ENCODE data around the gene CNTN5. TPM values are rescaled to one million over a fixed set of nuclear protein-coding genes. Genes with fewer than 3 reads are reported as not detected.
A peak's percentile ranks its signal among the peaks of the same experiment; 100 is the strongest.

Gene CNTN5
- total RNA-seq, 1 donor from 2014 or later = 17.7 TPM

DNA sequence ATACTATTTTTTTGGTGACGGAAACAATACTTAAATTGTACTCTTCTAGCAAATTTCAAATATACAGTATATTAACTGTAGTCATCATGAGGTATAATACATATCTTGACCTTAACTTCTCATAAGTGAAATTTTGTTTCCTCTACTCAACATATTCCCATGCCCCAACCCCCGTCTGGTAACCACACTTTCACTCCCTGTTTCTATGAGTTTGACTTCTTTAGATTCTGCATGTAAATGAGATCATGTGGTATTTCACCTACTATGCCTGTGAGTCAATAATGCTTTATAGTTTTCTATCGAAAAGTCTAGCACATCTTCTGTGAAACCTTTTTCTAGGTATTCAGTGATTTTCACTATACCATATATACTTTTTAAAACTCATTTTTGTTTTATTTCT lies 663.2 kb downstream of the CNTN5 start:
- DNase-seq (ENCODE audit: low spot score in 2 of 2, unreplicated experiment in 2 of 2) = no peak
- no peak overlapping the region for H3K27ac Mint-ChIP-seq
- H3K4me3 Mint-ChIP-seq = no peak overlapping the region
- H3K4me1 Mint-ChIP-seq = no peaks in the 10 kb centered on the region
- H3K36me3 Mint-ChIP-seq = no peaks in the 10 kb centered on the region
- no peaks in the 10 kb centered on the region for H3K27me3 Mint-ChIP-seq (ENCODE audit: low read depth)
- H3K9me3 Mint-ChIP-seq = peaks cover 8% of the 10 kb centered on the region
- TF ChIP-seq, protein P1, sequence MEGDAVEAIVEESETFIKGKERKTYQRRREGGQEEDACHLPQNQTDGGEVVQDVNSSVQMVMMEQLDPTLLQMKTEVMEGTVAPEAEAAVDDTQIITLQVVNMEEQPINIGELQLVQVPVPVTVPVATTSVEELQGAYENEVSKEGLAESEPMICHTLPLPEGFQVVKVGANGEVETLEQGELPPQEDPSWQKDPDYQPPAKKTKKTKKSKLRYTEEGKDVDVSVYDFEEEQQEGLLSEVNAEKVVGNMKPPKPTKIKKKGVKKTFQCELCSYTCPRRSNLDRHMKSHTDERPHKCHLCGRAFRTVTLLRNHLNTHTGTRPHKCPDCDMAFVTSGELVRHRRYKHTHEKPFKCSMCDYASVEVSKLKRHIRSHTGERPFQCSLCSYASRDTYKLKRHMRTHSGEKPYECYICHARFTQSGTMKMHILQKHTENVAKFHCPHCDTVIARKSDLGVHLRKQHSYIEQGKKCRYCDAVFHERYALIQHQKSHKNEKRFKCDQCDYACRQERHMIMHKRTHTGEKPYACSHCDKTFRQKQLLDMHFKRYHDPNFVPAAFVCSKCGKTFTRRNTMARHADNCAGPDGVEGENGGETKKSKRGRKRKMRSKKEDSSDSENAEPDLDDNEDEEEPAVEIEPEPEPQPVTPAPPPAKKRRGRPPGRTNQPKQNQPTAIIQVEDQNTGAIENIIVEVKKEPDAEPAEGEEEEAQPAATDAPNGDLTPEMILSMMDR (IDR thresholded peaks at IDR 0.05; ENCODE audit: unreplicated experiment) = no peak

DNA sequence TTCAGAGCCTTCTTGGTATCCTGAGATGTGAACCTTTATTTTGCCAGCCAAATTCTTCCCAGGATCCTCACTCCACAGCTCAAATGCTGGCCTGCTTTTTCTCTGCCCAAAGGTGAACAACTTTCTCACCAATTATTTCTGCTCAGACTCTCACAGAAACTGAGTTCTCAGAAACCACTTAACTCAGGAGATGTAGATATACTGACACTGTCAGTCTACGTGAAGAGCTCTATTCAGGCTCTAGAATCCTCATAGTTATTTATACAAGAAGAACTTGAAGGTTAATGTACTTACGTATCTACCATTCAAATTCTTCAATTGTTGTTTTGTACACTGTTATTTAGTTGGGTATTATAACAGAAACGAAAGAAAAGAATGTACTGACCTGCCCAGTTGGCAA lies 666.1 kb downstream of the CNTN5 start:
- no peak for DNase-seq (ENCODE audit: low spot score in 2 of 2, unreplicated experiment in 2 of 2)
- H3K27ac Mint-ChIP-seq = no peak overlapping the region
- no peaks in the 10 kb centered on the region for H3K4me1 Mint-ChIP-seq
- no peak overlapping the region for H3K4me3 Mint-ChIP-seq
- TF ChIP-seq, protein P1 (IDR thresholded peaks at IDR 0.05; ENCODE audit: unreplicated experiment) = no peak
- H3K36me3 Mint-ChIP-seq = peaks cover 18% of the 10 kb centered on the region
- H3K9me3 Mint-ChIP-seq = peaks cover 33% of the 10 kb centered on the region
- no peaks in the 10 kb centered on the region for H3K27me3 Mint-ChIP-seq (ENCODE audit: low read depth)

DNA sequence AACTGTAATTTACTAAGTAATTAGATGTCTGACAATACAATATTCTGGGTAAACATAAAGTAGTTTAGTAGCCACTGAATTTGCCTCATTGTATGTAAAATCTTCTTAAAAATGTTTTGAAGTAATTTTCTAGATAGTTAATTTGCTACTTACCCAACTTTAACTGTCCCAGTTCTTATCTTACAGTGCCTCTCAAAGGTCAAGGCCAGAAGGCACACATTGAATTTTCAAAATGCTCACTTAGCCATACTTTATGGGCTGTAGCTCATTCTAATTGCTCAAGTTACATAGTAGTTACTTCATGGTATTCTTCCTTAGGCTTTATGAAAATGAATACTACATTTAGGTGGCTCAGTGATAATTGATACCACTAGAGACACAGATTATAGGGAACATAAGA lies 666.6 kb downstream of the CNTN5 start:
- no peak for DNase-seq (ENCODE audit: low spot score in 2 of 2, unreplicated experiment in 2 of 2)
- TF ChIP-seq, protein P1 (IDR thresholded peaks at IDR 0.05; ENCODE audit: unreplicated experiment) = no peak
- Mint-ChIP-seq H3K36me3 (peaks cover 22% of the 10 kb centered on the region), H3K9me3 (peaks cover 36% of the 10 kb centered on the region), H3K4me1 (no peaks in the 10 kb centered on the region), H3K27ac (no peak overlapping the region), H3K4me3 (no peak overlapping the region), H3K27me3 (ENCODE audit: low read depth) (no peaks in the 10 kb centered on the region)

DNA sequence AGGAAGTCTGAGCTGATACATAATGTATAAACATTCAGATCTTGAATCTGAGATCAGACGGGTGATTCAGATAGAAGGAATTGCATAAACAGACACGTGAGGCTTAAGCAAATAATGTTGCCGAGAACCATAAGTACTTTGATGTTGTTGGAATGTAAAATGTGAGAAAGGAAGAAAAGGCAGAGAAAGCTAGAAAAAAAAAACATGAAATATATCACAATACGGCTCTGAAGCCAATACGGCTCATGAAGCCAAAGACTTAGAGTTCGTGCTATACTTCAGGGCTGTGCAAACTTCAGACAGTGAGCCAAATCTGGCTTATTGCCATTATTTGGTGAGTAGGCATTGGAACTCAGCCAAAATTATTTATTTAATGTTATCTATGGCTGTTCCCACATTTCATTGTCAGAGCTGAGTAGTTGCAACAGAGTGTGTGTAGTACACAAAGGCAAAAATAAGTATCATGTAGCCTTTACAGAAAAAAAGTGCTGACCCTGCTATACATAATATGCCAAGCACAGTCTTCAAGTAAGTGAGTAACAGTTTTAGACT lies 673.3 kb downstream of the CNTN5 start:
- peaks cover 15% of the 10 kb centered on the region for H3K4me1 Mint-ChIP-seq
- H3K27ac Mint-ChIP-seq = peak overlapping the region; percentile 79
- TF ChIP-seq, protein P1 (IDR thresholded peaks at IDR 0.05; ENCODE audit: unreplicated experiment) = no peak
- no peak for DNase-seq (ENCODE audit: low spot score in 2 of 2, unreplicated experiment in 2 of 2)
- no peaks in the 10 kb centered on the region for H3K27me3 Mint-ChIP-seq (ENCODE audit: low read depth)
- H3K9me3 Mint-ChIP-seq = peaks cover 33% of the 10 kb centered on the region
- H3K4me3 Mint-ChIP-seq = no peak overlapping the region
- H3K36me3 Mint-ChIP-seq = peaks cover 22% of the 10 kb centered on the region

DNA sequence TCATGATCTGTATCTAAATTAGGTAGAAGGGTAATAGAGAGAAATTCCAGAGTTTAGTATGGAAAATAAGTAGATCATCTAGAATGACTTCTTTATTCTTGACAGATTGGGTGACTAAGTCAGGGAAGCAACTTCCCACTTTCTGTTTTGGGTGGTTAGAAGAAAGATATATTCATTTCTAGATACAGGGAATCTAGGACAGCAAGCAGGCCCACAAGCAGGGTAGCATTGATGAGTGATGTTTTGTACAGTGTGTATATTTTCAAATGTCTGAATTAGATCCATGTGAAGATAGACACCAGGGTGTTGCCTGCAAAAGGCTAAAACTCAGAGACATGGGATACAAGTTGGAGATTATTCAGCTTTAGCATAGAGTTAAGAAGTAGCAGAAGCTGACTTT lies 674.4 kb downstream of the CNTN5 start:
- H3K4me1 Mint-ChIP-seq = peaks cover 15% of the 10 kb centered on the region
- no peaks in the 10 kb centered on the region for H3K27me3 Mint-ChIP-seq (ENCODE audit: low read depth)
- H3K27ac Mint-ChIP-seq = no peak overlapping the region
- H3K36me3 Mint-ChIP-seq = peaks cover 16% of the 10 kb centered on the region
- H3K9me3 Mint-ChIP-seq = peaks cover 25% of the 10 kb centered on the region
- H3K4me3 Mint-ChIP-seq = no peak overlapping the region
- TF ChIP-seq, protein P1 (IDR thresholded peaks at IDR 0.05; ENCODE audit: unreplicated experiment) = no peak
- no peak for DNase-seq (ENCODE audit: low spot score in 2 of 2, unreplicated experiment in 2 of 2)

DNA sequence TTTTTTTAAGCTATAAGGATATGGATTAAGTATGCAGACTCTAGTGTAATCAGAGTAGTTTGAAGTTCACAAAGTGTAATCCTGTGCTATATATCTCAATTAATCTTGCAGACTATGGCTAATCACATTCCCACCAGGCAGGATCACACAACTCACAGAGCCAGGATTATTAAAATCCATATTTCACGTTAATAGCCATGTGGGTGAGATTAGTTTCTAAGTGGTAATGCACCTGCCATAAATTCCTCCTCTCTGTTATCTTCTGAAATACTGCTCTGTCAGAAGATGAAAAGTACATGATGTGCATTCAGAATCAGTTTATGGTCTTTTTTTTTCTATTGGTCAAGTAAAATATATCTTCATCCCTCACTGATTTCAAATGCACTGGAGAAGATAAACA lies 686.1 kb downstream of the CNTN5 start:
- Mint-ChIP-seq H3K4me3 (no peak overlapping the region), H3K27ac (peak overlapping the region; percentile 45)

More for the DNA sequence above, 686.1 kb downstream of the CNTN5 start:
- Mint-ChIP-seq H3K27me3 (ENCODE audit: low read depth) (peaks cover 2% of the 10 kb centered on the region), H3K36me3 (no peaks in the 10 kb centered on the region), H3K4me1 (peaks cover 23% of the 10 kb centered on the region), H3K9me3 (peaks cover 3% of the 10 kb centered on the region)
- TF ChIP-seq, protein P1 (IDR thresholded peaks at IDR 0.05; ENCODE audit: unreplicated experiment) = no peak
- no peak for DNase-seq (ENCODE audit: low spot score in 2 of 2, unreplicated experiment in 2 of 2)
